ENCODE measurements around the gene NUP93.

The NUP93 gene
- 66.0 to 190 reads per million in 2 experiments for total RNA-seq

GRCh38 chr16:56729735-56730662 lies at the start of gene NUP93:
TSS of gene NUP93 (plus strand) at chr16:56730129. CDS start at chr16:56748248, 18,119 bp downstream.
- DNase-seq (ENCODE audit: low read depth), result peak; percentile 84

- DNase-seq (ENCODE audit: low read depth), result peak; percentile 86
Observed at GRCh38 chr16:56681939-56682702, 47.8 kb upstream of the NUP93 start, which contains the start of gene MT1X. TSS of gene MT1X (plus strand) at chr16:56682470. CDS start at chr16:56682541, 71 bp downstream.

GRCh38 chr16:56682703-56683397 lies 47.1 kb upstream of the NUP93 start:
- no peak for DNase-seq (ENCODE audit: low read depth)

GRCh38 chr16:56683424-56684172 lies 46.3 kb upstream of the NUP93 start:
- DNase-seq (ENCODE audit: low read depth), result no peak

GRCh38 chr16:56684256-56684925 lies 45.5 kb upstream of the NUP93 start:
- no peak for DNase-seq (ENCODE audit: low read depth)

GRCh38 chr16:56684926-56685590 lies 44.9 kb upstream of the NUP93 start:
- no peak for DNase-seq (ENCODE audit: low read depth)

GRCh38 chr16:56686758-56687157 lies 43.2 kb upstream of the NUP93 start:
- no peak for DNase-seq (ENCODE audit: low read depth)

GRCh38 chr16:56688762-56689161 lies 41.2 kb upstream of the NUP93 start:
- no peak for DNase-seq (ENCODE audit: low read depth)

GRCh38 chr16:56689171-56689570 lies 40.8 kb upstream of the NUP93 start:
- DNase-seq (ENCODE audit: low read depth), result no peak

- DNase-seq (ENCODE audit: low read depth), result no peak
Observed at GRCh38 chr16:56690420-56691122, 39.4 kb upstream of the NUP93 start.

GRCh38 chr16:56691885-56692284 lies 38.0 kb upstream of the NUP93 start:
- DNase-seq (ENCODE audit: low read depth), result no peak

GRCh38 chr16:56695246-56695645 lies 34.7 kb upstream of the NUP93 start:
- no peak for DNase-seq (ENCODE audit: low read depth)

GRCh38 chr16:56697456-56698155 lies 32.3 kb upstream of the NUP93 start:
- no peak for DNase-seq (ENCODE audit: low read depth)

GRCh38 chr16:56700195-56700594 lies 29.7 kb upstream of the NUP93 start:
- no peak for DNase-seq (ENCODE audit: low read depth)

- DNase-seq (ENCODE audit: low read depth), result no peak
Observed at GRCh38 chr16:56700631-56701030, 29.3 kb upstream of the NUP93 start.

GRCh38 chr16:56701534-56701933 lies 28.4 kb upstream of the NUP93 start:
- DNase-seq (ENCODE audit: low read depth), result no peak

- DNase-seq (ENCODE audit: low read depth), result no peak
Observed at GRCh38 chr16:56702836-56703235, 27.1 kb upstream of the NUP93 start.

- no peak for DNase-seq (ENCODE audit: low read depth)
Observed at GRCh38 chr16:56708525-56709442, 21.1 kb upstream of the NUP93 start.

Measured in T follicular helper cell (primary cell).